Measurements from ENCODE around the gene OAT.

GRCh38 chr10:124379609-124380193 is 39.0 kb downstream of the OAT start:
- TF ChIP-seq POLR2A (IDR thresholded peaks at IDR 0.05) (no peak), CTCF (IDR thresholded peaks at IDR 0.05) (no peak)
